ENCODE data around the gene CCM2. TPM values are rescaled to one million over a fixed set of nuclear protein-coding genes. Genes with fewer than 3 reads are reported as not detected.
A peak's percentile ranks its signal among the peaks of the same experiment; 100 is the strongest.
"Not testable (repeated sequence)": the region's sequence is repeated elsewhere in the genome, so short reads cannot be mapped to it uniquely, and the experiment has no call there.

Gene CCM2
- polyA plus RNA-seq, 12 donors = 33.7 to 43.4 (median 38.3) TPM; not detected in 1

DNA sequence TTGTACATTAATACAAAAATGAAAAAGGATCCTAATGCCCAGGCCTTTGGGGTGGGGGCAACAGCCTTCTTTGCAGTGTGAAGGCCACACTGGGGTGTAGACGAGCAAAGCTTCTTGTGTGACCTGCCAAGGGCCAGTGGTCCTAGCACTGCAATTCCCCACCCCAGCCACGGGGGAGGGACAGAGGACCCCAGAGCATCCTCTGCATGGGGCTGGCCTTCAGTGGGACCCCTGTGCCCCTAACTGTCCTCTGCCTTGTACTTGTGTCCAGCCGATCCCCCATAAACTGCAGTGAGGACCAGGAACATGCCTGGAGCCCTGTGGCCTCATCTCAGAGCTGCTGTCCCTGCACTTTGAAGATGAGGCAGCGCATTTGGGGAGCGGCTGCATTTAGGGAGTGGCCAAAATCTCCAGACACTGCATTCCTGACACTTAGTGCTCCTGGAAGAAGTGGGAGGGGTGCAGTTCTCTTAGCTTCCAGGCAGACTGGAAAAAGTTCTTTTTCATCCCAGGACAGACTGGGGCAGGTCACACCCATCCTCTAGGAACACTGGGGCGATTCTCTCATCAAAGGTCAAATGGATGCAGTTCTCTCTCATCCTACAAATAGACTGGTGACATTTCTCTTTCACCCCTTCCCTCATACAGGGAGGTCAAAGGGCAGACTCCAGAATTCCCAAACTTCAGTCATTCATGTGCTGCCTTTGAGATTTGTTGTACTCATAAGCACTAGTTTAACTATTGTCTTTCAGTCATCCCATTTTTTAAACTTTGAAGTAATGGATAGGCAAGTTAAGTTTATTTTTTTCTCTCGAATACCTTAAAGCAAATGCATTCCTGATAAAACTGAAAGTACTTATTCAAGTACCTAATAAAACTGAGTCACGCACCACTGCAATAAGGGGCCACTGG is 20.3 kb upstream of the CCM2 start:
- no peak for DNase-seq

DNA sequence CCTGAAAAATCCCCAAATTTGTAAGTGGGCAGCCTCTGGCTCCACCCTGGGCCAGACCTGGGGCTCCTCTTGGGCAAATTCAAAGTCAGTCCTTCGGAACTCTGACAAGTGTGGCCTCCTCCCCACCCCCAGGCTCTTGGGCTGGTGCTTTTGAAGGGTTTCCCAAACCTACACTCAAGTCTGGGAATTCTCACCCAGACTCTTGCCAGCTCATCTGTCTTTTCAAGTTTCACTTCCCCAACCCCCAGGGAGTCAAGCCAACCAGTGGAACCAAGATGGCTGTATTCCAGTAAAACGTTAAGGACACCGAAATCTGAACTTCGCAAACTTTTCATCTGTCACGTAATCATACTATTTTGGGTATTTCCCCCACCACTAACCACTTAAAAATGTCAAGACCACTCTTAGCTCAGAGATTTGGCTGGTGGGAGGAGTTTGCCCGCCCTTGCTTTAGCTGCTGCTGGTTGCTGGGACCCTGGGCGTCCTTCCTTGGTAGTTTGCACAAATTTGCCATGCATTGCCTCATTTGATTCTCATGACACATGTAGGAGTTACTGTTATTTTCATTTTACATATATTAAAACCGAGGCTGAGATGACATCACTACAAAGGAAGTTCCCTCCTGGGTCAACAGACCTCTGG is 19.5 kb upstream of the CCM2 start:
- no peak for DNase-seq

DNA sequence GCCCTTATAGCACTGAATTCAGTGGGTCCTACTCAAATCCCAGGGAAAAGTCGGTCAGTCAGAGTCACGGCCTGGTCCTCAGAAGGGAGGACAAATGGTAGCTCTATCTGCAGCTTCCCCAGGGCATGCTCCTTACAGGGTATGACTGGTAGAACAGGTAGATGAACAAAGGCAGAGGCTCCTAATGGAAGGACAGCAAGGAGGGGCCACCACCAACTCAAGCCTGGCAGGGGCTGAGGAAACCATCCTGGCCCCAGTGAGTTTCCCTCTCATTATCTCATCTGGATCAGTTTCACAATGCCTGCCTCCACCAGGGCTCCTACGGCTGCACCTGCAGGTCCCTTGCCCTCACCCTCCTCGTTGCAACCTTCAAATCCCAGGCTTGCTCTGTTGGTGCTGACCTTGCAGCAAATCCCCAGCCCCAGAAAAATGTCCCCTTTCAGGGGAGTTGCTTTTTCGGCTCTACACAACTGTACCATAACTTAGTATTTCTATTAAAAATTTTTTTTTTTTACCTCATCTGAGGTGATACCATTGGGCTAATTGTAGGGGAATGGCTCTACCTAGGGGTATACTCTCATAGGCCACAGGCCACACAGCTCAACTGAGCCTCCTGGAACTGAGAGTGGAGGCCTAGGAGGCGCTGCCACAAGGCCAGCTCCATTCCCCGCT is 18.8 kb upstream of the CCM2 start:
- DNase-seq = no peak

DNA sequence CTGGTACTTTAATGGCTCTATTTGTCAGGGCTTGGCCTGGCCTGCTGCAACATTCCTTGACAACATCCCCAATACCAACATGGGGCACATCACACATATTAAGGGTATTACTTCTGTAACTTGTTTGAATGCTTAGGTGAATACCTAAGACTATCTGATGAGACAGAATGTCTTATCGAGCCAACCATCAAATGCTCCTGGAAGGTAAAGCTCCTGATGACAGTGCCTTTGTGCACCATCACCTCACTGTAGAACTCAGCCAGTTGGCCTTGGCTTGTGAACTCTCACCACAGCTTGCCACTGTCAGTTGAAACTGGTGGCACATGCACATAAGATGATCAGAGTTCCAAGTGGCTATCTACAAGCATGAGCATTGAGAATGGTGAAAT is 17.5 kb upstream of the CCM2 start:
- DNase-seq = no peak

DNA sequence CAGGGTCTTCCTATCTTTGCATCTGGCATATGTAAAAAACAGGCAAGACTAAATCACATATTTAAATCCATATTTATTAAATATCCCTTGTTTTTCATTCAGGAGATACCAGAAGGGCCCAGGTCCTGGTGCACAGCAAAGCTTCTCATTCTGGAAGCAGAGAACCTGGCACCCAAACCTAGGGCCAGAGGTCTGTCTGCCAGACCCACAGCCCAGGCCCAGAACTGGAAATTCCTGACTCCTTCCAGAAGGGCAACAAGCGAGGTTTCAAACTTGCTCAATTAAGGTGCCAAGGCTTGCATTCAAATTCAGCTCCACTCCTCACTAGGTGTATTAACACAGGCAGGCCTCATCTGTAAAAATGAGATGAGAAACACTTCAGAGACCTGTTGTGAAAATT is 17.0 kb upstream of the CCM2 start:
- no peak for DNase-seq

DNA sequence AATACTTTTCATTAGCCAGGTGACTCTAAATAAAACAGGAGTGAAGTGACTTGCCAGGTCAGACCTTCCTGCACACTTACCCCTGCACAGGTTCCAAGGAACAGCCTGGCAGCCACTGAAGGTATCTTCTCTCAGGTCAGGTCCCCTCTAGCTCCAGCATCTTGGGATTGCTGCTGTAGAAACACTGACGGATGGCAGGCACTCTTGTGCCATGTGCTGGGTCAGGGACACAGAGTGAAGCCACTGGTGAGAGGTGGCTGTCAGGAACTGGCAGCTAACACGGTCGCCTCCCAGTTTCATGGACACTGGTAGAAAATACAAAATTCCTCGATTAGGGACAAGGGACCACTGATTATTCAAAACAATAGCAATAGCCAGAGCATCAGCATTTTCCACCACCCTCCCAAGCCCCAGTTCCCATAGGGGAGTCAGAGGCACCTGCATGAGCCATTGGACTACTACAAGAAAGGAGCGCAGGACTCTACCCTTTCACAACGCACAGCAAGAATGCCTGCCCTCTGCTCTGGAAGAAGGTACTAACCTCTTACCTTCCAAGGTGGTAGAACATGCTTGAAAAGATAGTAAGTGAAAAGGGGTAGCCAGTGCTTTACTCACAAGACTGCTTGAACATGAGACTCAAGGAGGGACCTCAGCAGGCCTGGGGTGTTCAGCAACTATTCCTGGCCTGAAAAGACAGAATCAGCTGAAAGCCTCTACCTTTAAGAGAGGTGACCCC is 16.1 kb upstream of the CCM2 start:
- DNase-seq = no peak

DNA sequence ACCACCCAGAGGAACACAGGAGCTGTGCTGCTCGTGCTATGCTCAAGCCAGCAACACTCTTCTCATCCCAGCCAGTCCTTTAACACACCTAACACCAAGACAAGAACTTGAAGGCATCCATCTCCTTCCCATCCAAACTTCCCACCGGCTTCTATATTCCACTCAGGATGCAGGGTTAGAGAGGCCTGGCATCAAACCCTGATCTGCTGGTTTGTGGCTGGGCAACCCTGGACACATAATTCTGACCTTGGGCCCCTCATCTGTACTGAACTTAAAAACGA is 15.6 kb upstream of the CCM2 start:
- no peak for DNase-seq

DNA sequence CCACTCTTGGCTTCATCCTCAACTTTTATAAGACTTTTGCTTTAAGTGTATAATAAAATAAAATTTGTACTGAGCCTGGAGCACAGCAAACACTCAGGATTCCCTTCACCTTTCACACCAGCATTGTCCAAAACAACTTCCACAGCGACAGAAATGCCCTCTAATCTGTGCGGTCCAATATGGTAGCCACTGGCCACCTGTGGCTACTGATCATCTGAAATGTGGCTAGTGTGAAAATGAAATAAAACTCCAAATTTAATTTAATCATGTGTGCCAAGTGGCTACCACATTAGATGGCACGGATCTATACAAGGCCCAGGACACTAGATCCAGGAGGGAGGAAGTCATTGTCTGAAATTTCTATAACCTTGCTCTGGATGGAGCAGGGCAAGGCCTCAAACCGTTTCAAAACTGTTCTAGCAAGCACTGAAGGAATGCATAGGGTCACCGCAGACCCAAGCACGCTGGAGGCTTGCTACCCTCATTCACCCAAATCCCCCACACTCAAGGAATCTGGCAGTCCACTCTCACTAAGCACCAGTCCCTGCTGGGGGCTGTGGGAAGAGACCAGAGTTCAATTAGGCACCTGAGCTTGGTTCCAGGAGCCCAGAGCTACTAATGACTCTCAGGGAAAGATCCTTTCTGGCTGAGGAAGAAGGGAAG is 14.8 kb upstream of the CCM2 start:
- DNase-seq = no peak

DNA sequence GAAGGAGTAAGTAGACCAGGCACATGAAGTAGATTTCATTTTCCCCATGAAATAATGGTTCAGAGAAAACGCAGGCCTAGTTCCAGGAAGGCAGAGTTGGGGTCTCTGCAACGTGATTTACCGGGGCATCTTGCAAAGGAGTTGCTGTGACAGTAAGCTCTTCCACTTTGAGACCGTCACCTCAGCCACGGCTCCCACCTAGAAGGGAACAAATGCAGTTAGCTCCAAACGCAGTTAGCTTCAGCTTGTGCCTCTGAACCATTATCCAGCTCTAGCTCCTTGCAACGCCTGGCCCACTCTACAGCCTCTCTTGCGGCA is 14.1 kb upstream of the CCM2 start:
- DNase-seq = no peak

DNA sequence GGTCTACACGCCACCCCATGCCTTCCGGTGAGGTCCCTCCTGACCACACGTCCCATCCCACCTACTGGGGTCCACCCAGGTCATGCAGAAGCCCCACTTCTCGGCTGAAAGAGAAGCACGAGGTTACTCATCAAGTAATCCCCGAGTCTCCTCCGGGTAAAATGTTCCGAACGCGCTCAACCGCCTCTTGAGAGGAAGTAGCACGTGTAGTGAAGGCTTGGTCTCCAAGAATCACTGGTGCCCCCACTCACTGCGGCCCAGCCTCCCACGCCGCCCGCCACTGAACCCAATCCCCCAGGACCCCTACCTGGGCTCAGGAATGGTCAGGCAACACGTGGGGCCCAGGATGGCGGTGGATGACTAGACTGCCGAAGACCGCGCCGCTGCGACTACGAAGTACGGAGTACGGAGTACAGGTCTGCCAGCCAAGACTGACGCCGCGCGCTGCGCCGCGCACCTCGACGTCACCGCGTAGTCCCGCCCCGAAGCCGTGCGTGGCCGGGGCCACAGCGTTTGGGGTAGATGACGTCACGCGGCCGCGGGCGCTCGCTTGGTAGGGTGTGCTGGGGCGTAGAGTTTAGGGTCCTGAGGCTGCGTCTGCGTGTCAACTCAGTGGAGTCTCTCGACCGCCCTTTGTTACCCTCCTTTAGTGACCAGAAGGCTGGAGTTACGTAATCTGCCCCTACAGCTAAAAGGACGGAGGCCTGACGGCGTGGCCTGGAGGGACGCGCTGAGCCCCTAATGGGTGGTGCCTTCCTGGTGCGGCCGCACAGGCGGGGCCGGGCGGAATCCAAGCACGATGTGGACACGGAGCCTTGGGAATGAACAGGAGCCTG is 13.6 kb upstream of the CCM2 start:
- DNase-seq = peak; percentile 97

DNA sequence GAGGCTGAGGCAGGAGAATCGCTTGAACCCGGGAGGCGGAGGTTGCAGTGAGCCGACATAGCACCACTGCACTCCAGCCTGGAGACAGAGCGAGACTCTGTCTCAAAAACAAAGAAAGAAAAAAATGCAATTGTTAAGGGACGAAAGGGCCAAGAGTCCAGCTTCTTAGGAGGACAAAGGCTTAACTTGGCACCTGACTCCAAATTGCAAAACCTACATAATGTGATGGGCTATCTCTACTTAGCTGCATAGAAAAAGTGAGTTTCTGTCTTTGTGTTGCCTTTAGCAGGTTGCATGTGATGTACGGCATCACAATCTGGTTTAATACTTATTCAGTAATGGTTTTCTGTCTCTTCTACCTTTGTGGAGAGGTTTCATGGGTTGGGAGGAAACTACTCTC is 12.5 kb upstream of the CCM2 start:
- no peak for DNase-seq

DNA sequence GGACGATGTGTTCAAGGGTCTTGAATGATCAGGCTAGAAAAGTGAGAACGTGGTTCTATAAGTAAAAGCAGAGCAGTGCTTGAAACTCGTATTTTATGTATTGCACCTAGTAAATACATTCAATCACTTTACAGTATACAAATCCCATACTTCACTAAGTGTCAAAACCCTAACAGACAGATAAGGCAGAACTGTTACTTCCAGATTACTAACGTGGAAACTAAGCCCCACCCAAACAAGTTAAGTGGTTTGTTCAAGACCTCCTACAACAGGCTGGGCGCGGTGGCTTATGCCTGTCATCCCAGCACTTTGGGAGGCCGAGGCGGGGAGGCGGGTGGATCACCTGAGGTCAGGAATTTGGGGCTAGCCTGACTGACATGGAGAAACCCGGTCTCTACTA is 12.0 kb upstream of the CCM2 start:
- DNase-seq = no peak

DNA sequence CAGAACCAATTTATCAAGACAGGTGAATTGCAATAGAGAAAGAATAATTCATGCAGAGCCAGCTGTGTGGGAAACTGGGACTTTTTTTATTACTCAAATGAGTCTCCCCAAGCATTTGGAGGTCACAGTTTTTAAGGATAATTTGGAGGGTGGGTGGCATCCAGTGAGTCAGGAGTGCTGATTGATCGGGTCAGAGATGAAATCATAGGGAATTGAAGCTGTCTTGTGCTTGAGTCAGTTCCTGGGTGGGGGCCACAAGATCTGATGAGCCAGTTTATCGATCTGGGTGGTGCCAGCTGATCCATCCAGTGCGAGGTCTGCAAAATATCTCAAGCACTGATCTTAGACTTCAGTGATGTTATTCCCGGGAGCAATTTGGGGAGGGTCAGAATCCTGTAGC is 11.3 kb upstream of the CCM2 start:
- no peak for DNase-seq

DNA sequence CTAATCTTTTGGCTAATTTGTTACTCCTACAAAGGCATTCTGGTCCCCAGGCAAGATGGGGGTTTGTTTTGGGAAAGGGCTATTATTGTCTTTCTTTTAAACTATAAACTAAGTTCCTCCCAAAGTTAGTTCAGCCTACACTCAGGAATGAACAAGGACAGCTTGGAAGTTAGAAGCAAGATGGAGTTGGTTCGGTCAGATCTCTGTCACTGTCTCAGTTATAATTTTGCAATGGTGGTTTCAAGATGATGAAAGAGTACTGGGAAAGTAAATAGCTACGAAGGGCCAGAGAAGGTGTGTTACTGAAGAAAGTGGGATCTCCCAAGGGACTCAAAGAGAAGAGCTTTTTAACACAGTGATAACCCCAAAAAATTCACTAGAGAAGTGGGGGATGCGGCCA is 10.9 kb upstream of the CCM2 start:
- DNase-seq = no peak

DNA sequence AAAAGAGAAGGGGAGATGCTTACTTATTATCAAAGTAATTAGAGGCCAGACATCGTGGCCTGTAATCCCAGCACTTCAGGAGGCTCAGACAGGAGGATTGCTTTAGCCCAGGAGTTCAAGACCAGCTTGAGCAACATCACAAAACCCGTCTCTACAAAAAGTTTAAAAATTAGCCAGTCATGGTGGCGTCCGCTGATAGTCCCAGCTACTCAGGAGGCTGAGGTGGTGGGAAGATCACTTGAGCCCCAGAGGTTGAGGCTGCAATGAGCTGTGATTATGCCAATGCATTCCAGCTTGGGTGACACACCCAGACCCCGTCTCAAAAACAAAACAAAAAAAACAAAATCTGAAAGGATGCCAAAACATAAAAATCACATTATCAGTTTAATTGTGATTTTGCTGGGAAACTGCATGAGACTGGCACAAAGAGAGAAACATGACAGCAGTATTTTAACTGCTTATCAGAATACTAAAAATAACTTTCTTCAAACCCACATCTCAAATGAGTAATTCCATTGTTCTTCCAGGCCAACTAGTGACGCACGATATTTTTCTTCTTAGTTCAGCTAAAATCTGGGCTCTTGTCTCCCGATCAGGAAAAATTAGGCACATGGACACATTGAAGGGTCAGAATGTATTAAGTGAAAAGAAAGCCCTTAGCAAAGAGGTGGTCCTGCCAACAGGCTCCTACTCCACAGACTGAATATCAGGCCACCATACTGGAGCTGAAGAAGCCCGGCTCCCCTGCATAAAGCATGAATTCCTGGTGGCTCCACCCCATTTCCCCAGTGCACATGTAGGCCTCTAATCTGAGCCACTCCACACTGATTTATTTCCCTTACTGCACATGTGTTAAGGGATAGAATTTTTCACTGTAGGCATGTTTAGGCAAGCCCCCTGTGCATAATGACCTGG is 9.6 kb upstream of the CCM2 start:
- DNase-seq = no peak

DNA sequence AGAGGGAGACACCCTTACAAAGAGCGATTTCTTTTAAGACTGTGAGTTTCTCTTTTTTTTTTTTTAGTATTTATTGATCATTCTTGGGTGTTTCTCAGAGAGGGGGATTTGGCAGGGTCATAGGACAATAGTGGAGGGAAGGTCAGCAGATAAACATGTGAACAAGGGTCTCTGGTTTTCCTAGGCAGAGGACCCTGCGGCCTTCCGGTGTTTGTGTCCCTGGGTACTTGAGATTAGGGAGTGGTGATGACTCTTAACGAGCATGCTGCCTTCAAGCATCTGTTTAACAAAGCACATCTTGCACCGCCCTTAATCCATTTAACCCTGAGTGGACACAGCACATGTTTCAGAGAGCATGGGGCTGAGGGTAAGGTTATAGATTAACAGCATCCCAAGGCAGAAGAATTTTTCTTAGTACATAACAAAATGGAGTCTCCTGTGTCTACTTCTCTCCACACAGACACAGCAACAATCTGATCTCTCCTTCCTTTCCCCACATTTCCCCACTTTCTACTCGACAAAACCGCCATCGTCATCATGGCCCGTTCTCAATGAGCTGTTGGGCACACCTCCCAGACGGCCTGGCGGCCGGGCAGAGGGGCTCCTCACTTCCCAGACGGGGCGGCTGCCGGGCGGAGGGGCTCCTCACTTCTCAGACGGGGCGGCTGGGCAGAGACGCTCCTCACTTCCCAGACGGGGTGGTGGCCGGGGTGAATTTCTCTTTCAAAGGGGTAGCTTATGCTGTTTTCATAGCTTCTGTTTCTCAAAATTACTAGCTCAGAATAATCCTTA is 7.8 kb upstream of the CCM2 start:
- DNase-seq = not testable (repeated sequence)

DNA sequence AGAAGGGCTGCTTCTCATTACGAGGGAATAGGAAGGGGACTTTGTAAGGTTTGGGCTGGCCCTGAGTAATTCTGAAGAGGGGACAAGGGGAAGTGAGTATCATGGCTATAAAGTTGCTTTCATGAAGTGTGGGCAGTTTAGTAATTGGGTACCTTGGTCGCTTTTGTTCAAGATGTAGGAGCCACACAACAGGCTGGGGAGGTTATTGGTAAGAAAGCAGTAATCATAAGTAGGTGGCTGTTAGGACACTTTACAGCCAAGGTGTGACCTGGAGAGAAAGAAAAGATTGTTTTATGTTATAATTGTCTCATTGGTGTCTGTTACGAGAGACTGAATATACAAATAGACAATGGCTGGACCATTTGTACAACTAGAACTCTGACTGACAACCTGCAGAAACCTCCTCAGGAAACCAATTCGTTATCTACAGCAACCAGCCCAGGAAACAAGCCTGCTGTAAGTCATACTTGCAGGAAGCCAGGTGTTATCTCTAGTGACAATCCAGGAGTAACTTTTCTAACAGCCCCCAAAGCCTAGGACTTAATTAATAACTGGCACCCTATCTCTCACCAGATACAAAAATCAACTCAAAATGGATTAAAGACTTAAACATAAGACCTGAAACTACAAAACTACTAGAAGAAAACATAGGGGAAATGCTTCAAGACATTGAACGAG is 5.0 kb upstream of the CCM2 start:
- DNase-seq = no peak
